GM21528 (cell line): Measurements from ENCODE around the gene GSTP1.

Experiments used
- ATAC-seq: cut with Tn5 transposase; IDR thresholded peaks from one replicate; pipeline ENCODE4 v1.9.1; 2021; ENCODE audit warnings: mild to moderate bottlenecking, moderate library complexity; ENCODE audit not compliant: unreplicated experiment, low FRiP score

Gene GSTP1

DNA sequence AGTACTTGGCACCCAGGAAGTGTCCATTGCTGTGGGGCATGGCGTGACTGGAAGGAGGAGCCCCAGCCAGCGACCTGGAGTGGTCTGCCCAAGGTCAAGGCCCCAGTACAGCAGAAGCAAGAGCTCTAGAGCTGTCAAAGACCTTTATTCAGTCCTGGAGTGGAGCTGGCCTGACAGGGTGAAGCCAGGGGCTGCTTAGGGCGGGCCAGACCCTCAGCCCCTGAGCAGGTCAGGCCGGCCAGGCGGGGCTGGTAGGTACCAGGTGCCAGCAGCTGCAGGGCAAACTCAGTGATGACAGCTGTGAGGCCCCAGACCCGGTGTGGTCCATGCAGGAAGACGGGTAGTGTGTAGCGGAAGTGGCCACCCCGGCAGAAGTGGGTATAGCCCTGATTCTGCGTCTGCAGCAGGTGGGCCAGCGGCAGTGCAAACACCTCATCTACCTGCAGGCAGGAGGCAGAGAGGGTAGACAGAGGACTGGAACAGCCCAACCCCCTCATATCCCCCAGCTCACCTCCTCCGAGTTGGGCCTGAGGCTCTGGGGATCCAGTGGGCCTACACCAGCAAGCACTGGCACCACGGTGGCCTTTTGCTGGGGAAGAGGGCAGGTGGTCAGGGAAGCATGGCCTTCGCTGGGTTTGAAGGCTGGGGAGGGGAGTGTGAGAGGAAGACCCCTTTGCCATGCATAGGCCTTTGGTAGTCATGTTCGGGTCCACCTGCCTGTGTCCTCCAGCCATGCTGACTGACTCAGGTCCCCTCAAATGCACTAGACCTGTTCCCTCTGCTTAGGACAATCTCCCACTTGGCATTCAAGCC lies 44.4 kb downstream of the GSTP1 start:
- ATAC-seq, result no peak

- no peak for ATAC-seq
These were observed 45.2 kb downstream of the GSTP1 start for GRCh38 chr11:67628710-67629385.

- ATAC-seq, result peak; percentile 45
These were observed 46.0 kb downstream of the GSTP1 start, which contains the start of gene NUDT8 for GRCh38 chr11:67629386-67630227. Gene NUDT8, minus strand, starts transcription at chr11:67629937. Its CDS starts 26 bp downstream, at chr11:67629911.

- peak; percentile 58 for ATAC-seq
These were observed 46.8 kb downstream of the GSTP1 start for GRCh38 chr11:67630228-67630942.

DNA sequence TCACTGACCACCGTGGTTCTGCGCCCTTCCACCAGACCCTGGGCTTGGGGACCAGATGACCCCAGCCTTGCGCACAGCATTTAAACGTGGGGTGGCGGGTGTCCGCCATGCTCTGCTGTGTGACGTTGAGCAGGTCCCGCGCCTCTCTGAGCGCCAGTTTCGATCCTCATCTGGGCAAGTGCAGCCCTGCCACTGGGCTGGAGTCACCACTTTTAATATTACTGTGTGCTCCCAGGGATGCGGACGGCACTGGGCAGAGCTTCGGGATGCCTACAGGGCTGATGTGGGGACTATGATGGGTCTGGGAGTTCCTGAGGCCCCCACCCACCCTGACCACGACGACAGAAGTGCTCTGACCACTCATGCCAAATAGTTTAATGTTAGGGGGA lies 47.3 kb downstream of the GSTP1 start:
- ATAC-seq, result no peak

DNA sequence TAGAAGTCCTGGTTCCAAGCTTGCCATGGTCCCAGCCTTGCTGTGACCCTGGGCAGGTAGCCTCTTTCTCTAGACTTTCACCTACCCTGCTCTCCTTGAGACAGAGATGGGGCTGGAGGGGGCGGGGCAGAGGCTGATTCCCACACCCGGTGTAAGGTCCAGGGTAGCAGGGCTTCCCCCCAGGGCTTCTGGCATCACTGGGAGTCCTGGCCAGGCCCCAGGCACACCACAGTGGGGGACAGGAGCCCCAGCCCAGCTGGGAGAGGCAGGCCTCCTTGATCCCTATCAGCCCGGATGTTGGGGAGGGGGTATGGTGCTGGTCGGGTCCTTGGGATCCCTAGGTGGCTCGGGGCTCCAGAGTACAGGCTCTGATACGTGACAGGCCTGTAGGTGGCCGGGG lies 47.8 kb downstream of the GSTP1 start:
- no peak for ATAC-seq

GRCh38 chr11:67631853-67632174 lies 48.2 kb downstream of the GSTP1 start:
- ATAC-seq, result no peak

DNA sequence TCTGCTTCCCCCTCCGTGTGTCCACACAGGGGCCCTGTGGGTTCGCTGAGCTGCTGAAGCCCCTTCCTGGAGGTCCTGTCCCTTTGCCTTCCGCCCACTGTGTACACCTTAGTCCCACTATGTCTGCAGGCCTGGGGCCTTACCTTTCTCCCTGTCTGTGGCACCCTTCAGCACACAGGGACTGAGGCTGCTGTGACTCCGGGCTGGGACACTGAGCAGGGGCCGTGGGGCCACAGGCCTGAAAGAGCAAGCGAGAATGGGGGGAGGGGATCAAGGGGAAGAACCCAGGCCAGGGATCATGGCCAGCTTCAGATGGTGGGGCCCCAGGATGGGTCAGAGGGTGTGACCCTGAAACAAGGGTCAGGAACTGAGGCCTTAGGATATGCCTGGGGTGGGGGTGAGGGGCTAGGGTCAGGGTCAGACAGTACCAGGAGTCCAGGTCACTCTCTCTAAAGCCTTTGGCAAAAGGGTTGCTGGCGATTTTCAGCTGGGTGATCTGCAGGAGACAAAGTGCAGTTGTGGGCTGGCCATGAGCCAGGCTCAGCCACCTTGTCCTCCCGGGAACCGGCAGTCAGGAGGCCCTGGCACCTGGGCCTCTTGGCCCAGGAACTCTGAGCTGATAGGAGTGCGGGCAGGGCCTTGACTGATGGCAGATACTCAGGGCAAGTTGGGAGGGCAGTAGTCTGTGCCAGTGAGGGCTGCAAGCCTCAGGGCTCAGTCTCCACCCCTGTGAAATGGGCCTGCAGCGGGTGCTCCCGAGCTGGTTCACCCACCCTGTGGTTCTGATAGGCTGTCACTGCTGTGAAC lies 48.8 kb downstream of the GSTP1 start:
- no peak for ATAC-seq

DNA sequence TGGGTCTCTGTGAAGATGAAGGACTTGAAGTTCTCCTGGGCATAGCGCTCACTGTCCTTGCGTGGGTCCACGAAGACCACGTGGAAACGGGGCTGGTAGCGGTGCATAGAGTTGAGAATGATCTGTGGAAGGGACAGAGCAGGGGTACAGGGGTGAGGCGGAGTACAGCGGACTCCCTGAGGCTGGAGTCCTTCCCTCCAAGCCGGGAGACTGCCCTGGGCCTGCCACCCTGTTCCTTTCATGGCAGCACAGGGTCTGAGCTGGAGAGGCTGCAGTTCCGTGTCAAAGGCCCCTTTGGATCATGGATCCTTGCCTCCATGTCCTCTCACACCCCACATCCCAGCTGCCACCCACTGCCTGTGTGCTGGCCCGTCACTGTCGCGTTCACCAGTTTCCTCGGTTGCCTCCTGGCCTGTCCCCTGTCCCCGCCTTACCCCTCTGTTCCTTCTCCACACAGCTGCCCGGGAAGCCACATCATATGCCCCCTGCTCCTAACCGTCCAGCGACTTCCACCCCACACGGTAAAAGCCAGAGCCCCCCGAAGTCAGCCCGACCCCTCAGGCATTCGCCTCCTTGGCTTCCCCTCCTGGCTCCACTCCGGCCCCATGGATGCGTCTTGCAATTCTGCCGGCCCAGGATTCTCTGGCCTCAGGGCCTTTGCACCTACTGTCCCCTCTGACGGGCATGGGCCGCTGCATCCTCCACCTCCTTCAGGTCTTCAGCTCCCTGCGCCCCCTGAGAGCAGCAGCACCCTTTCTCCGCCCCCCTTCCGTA lies 49.6 kb downstream of the GSTP1 start:
- no peak for ATAC-seq

DNA sequence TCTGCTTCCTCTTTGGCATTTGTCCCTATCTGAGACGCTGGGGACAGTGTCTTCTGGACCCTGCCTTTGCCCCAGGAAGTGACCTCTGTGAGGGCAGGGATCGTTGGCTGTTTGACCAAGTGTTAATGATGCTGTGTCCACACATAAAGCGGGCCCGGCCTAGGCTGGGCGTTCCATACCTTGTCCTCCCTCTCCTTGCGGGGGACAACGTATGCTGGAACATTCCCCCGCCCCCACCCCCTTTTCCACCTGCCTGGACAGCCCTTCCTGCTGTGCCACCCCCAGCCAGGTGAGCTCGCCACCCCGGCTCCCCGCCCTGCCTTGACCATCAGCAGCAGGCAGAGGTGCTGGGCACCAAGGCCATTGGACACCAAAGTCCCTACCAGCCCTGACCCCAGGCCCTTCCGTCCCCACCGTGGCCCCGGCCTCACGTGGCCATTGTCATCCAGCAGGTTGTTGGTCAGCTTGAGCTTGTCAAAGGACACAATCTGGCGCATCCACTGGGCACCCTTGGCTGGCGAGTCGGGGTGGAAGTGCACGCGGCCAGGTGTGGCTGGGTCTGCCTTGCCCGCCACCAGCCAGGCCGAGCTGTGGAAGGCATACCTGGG lies 50.2 kb downstream of the GSTP1 start:
- no peak for ATAC-seq

DNA sequence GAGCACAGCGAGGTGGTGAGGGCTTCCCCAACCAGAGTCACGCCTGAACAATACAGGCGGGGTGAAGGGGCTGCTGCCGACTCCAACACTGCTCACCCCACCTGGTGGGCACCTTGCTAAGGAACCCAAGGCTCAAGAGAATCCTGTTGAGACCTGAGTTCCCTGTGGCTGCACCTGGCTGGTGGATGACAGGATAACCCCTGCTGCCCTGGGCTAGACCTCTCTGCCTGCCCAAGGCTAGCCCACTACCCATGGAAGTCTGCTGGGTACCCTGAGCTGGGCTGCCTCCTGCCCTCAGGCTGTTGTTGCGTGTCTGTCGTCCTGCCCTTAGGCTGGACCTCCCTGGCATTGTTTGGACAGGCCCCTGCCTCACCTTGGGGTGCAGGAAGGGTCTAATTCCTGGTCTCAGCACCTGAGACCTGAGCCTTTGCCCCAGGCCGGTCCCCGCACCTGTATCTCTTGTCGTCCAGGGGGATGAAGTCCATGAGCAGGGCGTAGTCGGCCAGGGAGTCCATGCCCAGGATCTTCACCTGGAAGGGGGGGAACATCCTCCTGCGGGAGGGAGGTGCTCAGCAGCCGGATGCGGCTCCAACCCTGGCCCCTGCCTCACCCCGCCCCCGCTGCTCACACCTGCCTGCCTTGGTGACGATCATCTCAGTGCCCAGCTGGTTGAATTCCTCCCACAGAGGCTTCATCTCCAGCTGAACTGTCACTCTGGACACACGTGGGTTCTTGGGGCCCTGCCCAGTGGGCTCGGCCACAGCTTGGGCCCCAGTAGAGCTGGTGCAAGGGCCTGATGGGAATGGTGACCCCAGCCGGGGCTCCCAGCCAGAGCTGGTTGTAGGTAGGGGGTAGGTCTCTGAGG lies 51.0 kb downstream of the GSTP1 start:
- ATAC-seq, result no peak

- no peak for ATAC-seq
These were observed 51.6 kb downstream of the GSTP1 start for GRCh38 chr11:67635231-67635521.
